Measurements from ENCODE around the gene TNPO3. TPM values are rescaled to one million over a fixed set of nuclear protein-coding genes. Genes with fewer than 3 reads are reported as not detected.

Gene TNPO3
- total RNA-seq: 60.0 and 78.5 TPM in 2 replicates

GRCh38 chr7:129054438-129055293 is at the start of gene TNPO3:
TNPO3 (minus strand) TSS chr7:129055111; CDS start chr7:129054770, 341 bp downstream.

GRCh38 chr7:128937647-128938543 is 117.0 kb downstream of the TNPO3 start, which contains the start of gene IRF5:
IRF5 (plus strand) TSS chr7:128937927; CDS start chr7:128942082, 4,155 bp downstream.

GRCh38 chr7:128910569-128910945 is 144.4 kb downstream of the TNPO3 start, which contains the start of gene KCP:
KCP (minus strand) TSS chr7:128910709; CDS start chr7:128910676, 33 bp downstream.

Small RNA genes within 50 kb of the gene (small RNA-seq; reads per million reads assigned to genes)
- gene RN7SL306P (ENCODE audit: low replicate concordance): not detected

Other genes starting within 250 kb of the TNPO3 start
- 67.8 and 206 TPM in 2 replicates for gene FLNC, start 224.7 kb downstream of the TNPO3 start, total RNA-seq
- gene ATP6V1F, start 192.3 kb downstream of the TNPO3 start, total RNA-seq: 76.0 and 77.0 TPM in 2 replicates
- gene KCP, start 144.4 kb downstream of the TNPO3 start, total RNA-seq: 0.14 and 0.44 TPM in 2 replicates
- 0.44 TPM in 1 of 2 replicates, not detected in the other for gene IRF5, start 117.2 kb downstream of the TNPO3 start, total RNA-seq
- 0.14 and 0.66 TPM in 2 replicates for gene TSPAN33, start 89.6 kb upstream of the TNPO3 start, total RNA-seq
- gene SMO, start 133.5 kb upstream of the TNPO3 start, total RNA-seq: 1.3 and 4.2 TPM in 2 replicates
- 7.3 and 10.7 TPM in 2 replicates for gene AHCYL2, start 169.9 kb upstream of the TNPO3 start, total RNA-seq

Data from placental pericyte (primary cell).